CMK (cell line): ENCODE measurements around the gene BGLAP.

Experiments
- DNase-seq: peaks from one replicate; pipeline ENCODE4 v3.0.0-alpha.2; 2010; ENCODE audit warnings: low read depth

The BGLAP gene

GRCh38 chr1:156228501-156228900, 13.5 kb upstream of the BGLAP start:
- DNase-seq, result no peak

GRCh38 chr1:156229809-156230472, 12.0 kb upstream of the BGLAP start:
- no peak for DNase-seq

- DNase-seq, result no peak
Measured at GRCh38 chr1:156230473-156230837, 11.5 kb upstream of the BGLAP start.

DNA sequence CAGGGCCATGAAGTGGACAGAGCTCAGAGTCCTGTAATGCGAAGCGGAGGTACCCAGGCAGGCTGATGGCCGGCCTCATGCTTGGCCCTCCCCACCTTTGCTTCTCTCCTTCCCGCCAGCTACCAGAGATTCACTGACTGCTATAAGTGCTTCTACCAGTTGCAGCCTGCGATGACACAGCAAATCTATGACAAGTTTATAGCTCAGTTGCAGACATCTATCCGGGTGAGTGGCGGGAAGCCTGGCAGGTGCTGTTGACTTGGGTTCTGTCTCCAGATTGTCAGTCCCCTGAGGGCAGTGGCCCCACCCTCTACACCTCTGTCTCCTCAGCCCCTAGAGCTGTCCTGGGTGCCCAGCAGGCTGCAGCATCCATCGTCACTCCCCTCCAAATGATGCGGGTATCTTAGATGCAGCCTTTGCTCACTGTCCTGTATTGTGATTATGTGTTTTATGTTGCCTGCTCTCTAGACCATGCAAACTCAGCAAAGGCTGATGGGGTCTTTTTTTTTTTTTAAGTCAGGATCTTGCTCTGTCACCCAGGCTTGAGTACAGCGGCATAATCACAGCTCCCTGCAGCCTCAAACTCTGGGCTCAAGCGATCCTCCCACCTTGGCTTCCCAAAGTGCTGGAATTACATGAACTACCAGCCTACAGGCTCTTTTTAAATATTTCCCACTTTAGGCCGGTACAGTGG, 9.6 kb upstream of the BGLAP start:
- DNase-seq, result no peak

DNA sequence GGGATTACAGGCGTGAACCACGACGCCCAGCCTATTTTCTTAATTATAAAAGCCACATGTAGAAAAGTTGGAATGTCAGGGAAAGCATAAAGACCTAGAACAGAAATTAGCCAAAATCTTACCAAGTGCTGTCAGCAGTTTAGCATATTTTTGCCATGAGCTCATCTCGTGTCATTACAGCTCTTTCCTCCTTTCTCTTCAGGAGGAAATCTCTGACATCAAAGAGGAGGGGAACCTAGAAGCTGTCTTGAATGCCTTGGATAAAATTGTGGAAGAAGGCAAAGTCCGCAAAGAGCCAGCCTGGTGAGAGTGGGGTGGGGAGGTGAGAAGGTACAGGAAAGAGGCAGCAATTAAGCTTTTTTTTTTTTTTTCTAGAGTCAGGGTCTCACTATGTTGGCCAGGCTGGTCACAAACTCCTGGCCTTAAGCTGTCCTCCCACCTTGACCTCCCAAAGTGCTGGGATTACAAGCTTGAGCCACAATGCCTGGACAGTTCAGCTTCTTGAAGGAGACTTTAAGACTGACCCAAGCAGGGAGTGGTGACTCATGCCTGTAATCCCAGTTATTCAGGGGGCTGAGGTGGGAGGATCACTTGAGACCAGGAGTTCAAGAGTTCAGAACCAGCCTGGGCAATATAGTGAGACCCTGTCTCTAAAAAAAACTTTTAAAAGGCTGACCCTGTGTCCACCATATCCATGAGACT, 8.4 kb upstream of the BGLAP start:
- DNase-seq, result no peak

- DNase-seq, result no peak
Measured at GRCh38 chr1:156236164-156236563, 5.8 kb upstream of the BGLAP start.

GRCh38 chr1:156238248-156238647, 3.7 kb upstream of the BGLAP start:
- DNase-seq, result no peak

DNA sequence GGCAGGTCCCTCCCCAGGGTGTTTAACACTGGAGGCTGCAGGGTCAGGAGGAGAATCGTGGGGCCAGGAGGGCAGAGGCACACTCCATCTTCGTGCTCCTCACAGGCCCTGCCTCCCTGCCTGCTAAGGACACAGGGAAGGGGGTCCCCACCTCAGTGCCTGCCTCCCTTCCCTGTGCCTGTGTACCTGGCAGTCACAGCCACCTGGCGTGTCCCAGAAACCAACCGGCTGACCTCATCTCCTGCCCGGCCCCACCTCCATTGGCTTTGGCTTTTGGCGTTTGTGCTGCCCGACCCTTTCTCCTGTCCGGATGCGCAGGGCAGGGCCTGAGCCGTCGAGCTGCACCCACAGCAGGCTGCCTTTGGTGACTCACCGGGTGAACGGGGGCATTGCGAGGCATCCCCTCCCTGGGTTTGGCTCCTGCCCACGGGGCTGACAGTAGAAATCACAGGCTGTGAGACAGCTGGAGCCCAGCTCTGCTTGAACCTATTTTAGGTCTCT, 623 bp upstream of the BGLAP start:
- DNase-seq, result no peak

- DNase-seq, result no peak
Measured at GRCh38 chr1:156242738-156243137, 754 bp downstream of the BGLAP start.

DNA sequence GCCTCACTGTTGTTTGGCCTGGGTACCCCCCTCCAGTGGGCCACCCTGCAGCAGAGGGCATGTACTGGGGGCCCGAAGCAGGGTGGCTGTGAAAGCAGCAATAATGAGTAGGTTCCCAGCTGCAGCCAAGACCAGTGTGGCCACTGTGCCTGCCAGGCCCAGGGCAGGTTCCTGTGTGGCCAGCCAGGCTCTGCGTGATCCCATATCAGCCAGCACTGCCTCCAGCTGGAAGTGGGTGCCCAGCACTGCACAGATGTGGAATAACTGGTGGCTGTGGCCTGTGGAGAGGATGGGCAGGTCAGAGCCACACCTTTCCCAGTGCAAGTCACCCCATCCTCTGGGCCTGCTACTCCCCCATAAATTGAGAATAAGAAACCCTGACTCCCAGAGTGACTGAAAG, 2.1 kb downstream of the BGLAP start:
- no peak for DNase-seq

DNA sequence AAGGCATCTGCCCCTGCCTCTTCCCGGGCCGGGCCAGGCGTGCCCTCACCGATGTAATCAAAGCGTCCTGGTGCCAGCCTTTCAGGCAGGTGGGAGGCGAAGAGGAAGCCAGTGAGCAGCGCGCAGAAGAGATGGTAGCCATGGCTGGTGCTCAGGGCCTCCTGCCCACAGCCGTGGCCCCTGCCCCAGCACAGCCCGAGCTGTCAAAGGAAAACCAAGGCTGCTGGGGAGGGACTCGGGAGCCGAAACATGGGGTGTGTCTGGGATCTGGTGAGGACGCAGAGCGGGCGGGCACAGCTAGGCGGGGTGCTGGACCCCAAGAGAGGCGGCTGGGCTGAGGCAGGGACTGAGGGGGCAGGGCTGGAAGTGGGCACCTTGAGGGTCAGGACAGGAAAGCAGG, 2.7 kb downstream of the BGLAP start:
- no peak for DNase-seq

- no peak for DNase-seq
Measured at GRCh38 chr1:156245451-156246232, 3.7 kb downstream of the BGLAP start.

DNA sequence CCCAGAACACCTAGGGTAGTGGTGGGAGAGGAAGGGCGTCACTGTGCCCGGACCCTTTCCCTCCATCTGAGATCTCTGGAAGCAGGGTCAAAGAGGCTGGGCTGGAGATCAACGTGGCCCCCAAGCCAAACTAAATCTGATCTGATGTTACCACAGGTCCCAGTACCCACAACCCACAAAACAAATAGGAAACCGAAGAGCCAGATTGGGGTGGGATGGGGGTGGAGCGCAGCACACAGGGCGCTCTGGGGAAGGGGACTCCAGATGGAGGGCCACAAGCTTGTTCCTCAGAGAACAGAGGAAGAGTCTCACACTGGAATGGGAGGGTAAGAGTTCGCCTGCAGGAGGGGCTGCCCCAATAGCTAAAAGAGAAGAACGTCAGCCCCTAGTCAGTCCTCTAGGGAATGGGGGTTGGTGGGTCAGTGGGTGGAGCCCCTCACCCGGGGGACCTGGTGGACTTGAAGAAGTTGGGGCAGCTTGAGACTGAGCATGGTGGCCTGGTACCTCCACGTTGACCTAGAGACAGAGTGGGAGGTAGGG, 4.3 kb downstream of the BGLAP start:
- no peak for DNase-seq

- no peak for DNase-seq
Measured at GRCh38 chr1:156246781-156247459, 4.9 kb downstream of the BGLAP start.

- DNase-seq, result no peak
Measured at GRCh38 chr1:156247460-156248322, 5.7 kb downstream of the BGLAP start, which contains the start of gene PAQR6. Gene PAQR6 (minus strand): TSS chr1:156248056. CDS start chr1:156246731, 1,325 bp downstream.

- no peak for DNase-seq
Measured at GRCh38 chr1:156248323-156248683, 6.3 kb downstream of the BGLAP start.

GRCh38 chr1:156249593-156249992, 7.6 kb downstream of the BGLAP start:
- no peak for DNase-seq

GRCh38 chr1:156251527-156251926, 9.5 kb downstream of the BGLAP start:
- DNase-seq, result peak; percentile 71

GRCh38 chr1:156253634-156254033, 11.7 kb downstream of the BGLAP start:
- DNase-seq, result no peak

DNA sequence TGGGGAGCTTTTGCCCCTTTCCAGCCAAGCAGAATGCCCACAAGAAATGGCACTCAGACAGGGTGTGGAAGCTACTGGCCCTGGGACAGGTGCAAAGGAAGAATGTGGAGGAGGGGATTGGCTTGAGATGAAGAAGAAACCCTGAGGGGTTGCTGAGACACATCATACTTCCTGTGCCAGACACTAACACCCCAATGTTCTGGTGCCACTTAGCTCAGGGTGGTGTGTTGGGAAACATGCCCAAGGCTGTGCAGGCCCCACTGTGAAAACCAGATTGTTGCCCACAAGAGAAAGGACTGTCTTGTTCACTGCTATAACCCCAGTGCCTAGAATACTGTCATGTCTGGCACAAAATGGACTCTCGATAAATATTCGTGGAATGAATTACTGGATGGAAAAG, 15.7 kb downstream of the BGLAP start:
- DNase-seq, result no peak

DNA sequence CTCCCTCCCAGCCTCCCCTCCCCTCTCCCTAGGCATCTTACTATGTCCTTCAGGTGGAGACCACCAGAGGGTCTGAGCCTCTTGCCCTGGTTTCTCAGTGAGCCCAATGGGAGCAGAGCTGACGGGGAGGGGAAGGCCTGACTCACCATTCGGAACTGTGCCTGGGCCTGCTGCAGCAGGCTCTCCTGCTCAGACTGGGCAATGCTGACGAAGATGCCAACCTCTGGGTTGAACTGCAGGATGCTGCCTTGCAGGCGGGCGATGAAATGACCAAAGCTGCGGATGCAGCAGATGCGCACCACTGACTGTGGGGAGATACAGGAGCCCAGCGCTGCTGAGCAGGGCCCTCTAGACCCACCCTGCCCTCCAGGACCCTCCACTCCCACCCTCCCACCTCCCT, 16.9 kb downstream of the BGLAP start:
- no peak for DNase-seq
